Coronary artery (tissue), 2 donors: ENCODE measurements around the gene AHSA1.
A peak's percentile ranks its signal among the peaks of the same experiment; 100 is the strongest.

Experiments
- DNase-seq: peaks from one replicate; pipeline ENCODE4 v3.0.0-alpha.2; 2017; ENCODE audit warnings: low spot score
- H3K27ac ChIP-seq, 2 donors: fragments of 200-600 bp; sonication (generic); one replicate each; pipeline ENCODE4 v1.5.1; 2016 to 2019
- H3K4me3 ChIP-seq: fragments of 200-600 bp; sonication (generic); 2 replicates; pipeline ENCODE4 v1.5.1; 2016; ENCODE audit warnings: mild to moderate bottlenecking, moderate library complexity
- CTCF ChIP-seq: fragments of 200-600 bp; sonication (generic); IDR thresholded peaks from one replicate; pipeline ENCODE4 v1.5.1; 2019; ENCODE audit warnings: antibody characterized with exemption

The AHSA1 gene

GRCh38 chr14:77498120-77498979 lies 40.5 kb downstream of the AHSA1 start, which contains the start of gene ISM2:
Gene ISM2 (minus strand): TSS chr14:77498816. CDS start chr14:77498793, 23 bp downstream.
- no peak for TF ChIP-seq CTCF
- Histone ChIP-seq H3K4me3 (peak within 1 kb of the TSS; percentile 75), H3K27ac (no peak within 1 kb of the TSS)
- DNase-seq: no peak

- no peak for DNase-seq
- no peak for TF ChIP-seq CTCF
- H3K27ac ChIP-seq: no peak overlapping the region
- peak overlapping the region; percentile 75 for H3K4me3 ChIP-seq
Observed at GRCh38 chr14:77498984-77499527, 41.2 kb downstream of the AHSA1 start.

- Histone ChIP-seq H3K4me3 (no peak overlapping the region), H3K27ac (no peak overlapping the region)
- TF ChIP-seq CTCF: no peak
- no peak for DNase-seq
Observed at GRCh38 chr14:77502109-77502782, 44.4 kb downstream of the AHSA1 start.

GRCh38 chr14:77503138-77503537 lies 45.2 kb downstream of the AHSA1 start:
- no peak for TF ChIP-seq CTCF
- DNase-seq: no peak
- H3K27ac ChIP-seq: no peak overlapping the region
- no peak overlapping the region for H3K4me3 ChIP-seq

GRCh38 chr14:77505031-77505430 lies 47.1 kb downstream of the AHSA1 start:
- no peak for DNase-seq
- Histone ChIP-seq H3K4me3 (no peak overlapping the region), H3K27ac (no peak overlapping the region)
- TF ChIP-seq CTCF: no peak

GRCh38 chr14:77507762-77508161 lies 49.9 kb downstream of the AHSA1 start:
- H3K27ac ChIP-seq: no peak overlapping the region
- no peak overlapping the region for H3K4me3 ChIP-seq
- TF ChIP-seq CTCF: no peak
- no peak for DNase-seq
